ENCODE results near the gene ATP7B. TPM values are rescaled to one million over a fixed set of nuclear protein-coding genes. Genes with fewer than 3 reads are reported as not detected.

Gene ATP7B
- total RNA-seq, 2 donors from 2014 or later, result 20.4 to 29.2 TPM

GRCh38 chr13:51957377-51958216 lies 53.7 kb downstream of the ATP7B start:
- Histone ChIP-seq H3K9me3 (ENCODE audit: control insufficient read depth, low read length) (no peaks in the 10 kb centered on the region), H3K27me3 (ENCODE audit: control insufficient read depth, insufficient read depth, low read length, poor library complexity, severe bottlenecking) (no peaks in the 10 kb centered on the region), H3K4me3 (ENCODE audit: low read length) (no peak overlapping the region), H3K27ac (ENCODE audit: low read depth, low read length) (no peak overlapping the region), H3K36me3 (ENCODE audit: control insufficient read depth, insufficient read depth, low read length) (no peaks in the 10 kb centered on the region), H3K9ac (ENCODE audit: extremely low read depth, low read length, poor library complexity, severe bottlenecking) (no peak overlapping the region), H3K4me1 (ENCODE audit: control insufficient read depth, insufficient read depth, low read length) (peaks cover 5% of the 10 kb centered on the region)
- 82 to 85% methylated on average over 9 of the region's 9 CpGs for WGBS, 2 experiments (ENCODE audit: insufficient coverage in 1 of 2, insufficient read length in 1 of 2)
- no peaks in the 10 kb centered on the region for H3K9me3 Mint-ChIP-seq
- peaks cover 3% of the 10 kb centered on the region for H3K36me3 Mint-ChIP-seq (ENCODE audit: low read depth)
- H3K4me3 Mint-ChIP-seq, result no peak overlapping the region
- no peaks in the 10 kb centered on the region for H3K27me3 Mint-ChIP-seq (ENCODE audit: insufficient read depth)
- DNase-seq, result no peak
- H3K27ac Mint-ChIP-seq, result no peak overlapping the region
- TF ChIP-seq, protein P1, sequence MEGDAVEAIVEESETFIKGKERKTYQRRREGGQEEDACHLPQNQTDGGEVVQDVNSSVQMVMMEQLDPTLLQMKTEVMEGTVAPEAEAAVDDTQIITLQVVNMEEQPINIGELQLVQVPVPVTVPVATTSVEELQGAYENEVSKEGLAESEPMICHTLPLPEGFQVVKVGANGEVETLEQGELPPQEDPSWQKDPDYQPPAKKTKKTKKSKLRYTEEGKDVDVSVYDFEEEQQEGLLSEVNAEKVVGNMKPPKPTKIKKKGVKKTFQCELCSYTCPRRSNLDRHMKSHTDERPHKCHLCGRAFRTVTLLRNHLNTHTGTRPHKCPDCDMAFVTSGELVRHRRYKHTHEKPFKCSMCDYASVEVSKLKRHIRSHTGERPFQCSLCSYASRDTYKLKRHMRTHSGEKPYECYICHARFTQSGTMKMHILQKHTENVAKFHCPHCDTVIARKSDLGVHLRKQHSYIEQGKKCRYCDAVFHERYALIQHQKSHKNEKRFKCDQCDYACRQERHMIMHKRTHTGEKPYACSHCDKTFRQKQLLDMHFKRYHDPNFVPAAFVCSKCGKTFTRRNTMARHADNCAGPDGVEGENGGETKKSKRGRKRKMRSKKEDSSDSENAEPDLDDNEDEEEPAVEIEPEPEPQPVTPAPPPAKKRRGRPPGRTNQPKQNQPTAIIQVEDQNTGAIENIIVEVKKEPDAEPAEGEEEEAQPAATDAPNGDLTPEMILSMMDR (conservative IDR thresholded peaks at IDR 0.05), result no peak
- peaks cover 14% of the 10 kb centered on the region for H3K4me1 Mint-ChIP-seq

- H3K4me3 Mint-ChIP-seq, result no peak overlapping the region
- no peaks in the 10 kb centered on the region for H3K9me3 ChIP-seq (ENCODE audit: control insufficient read depth, low read length)
- no peak overlapping the region for H3K27ac Mint-ChIP-seq
- H3K9ac ChIP-seq (ENCODE audit: extremely low read depth, low read length, poor library complexity, severe bottlenecking), result no peak overlapping the region
- no peak overlapping the region for H3K4me3 ChIP-seq (ENCODE audit: low read length)
- H3K9me3 Mint-ChIP-seq, result no peaks in the 10 kb centered on the region
- H3K27me3 Mint-ChIP-seq (ENCODE audit: insufficient read depth), result no peaks in the 10 kb centered on the region
- H3K4me1 Mint-ChIP-seq, result peaks cover 14% of the 10 kb centered on the region
- H3K27ac ChIP-seq (ENCODE audit: low read depth, low read length), result no peak overlapping the region
- peaks cover 3% of the 10 kb centered on the region for H3K36me3 Mint-ChIP-seq (ENCODE audit: low read depth)
- DNase-seq, result no peak
- TF ChIP-seq, protein P1 (conservative IDR thresholded peaks at IDR 0.05), result no peak
- no peaks in the 10 kb centered on the region for H3K27me3 ChIP-seq (ENCODE audit: control insufficient read depth, insufficient read depth, low read length, poor library complexity, severe bottlenecking)
- no peaks in the 10 kb centered on the region for H3K36me3 ChIP-seq (ENCODE audit: control insufficient read depth, insufficient read depth, low read length)
- H3K4me1 ChIP-seq (ENCODE audit: control insufficient read depth, insufficient read depth, low read length), result peaks cover 5% of the 10 kb centered on the region
These were observed 54.5 kb downstream of the ATP7B start for GRCh38 chr13:51956717-51957116.

GRCh38 chr13:51955816-51956603 lies 55.2 kb downstream of the ATP7B start:
- TF ChIP-seq, protein P1 (conservative IDR thresholded peaks at IDR 0.05), result no peak
- Mint-ChIP-seq H3K4me3 (no peak overlapping the region), H3K4me1 (peaks cover 14% of the 10 kb centered on the region), H3K27me3 (ENCODE audit: insufficient read depth) (no peaks in the 10 kb centered on the region), H3K9me3 (no peaks in the 10 kb centered on the region), H3K36me3 (ENCODE audit: low read depth) (peaks cover 3% of the 10 kb centered on the region), H3K27ac (no peak overlapping the region)
- no peak for DNase-seq
- Histone ChIP-seq H3K9ac (ENCODE audit: extremely low read depth, low read length, poor library complexity, severe bottlenecking) (no peak overlapping the region), H3K4me3 (ENCODE audit: low read length) (no peak overlapping the region), H3K36me3 (ENCODE audit: control insufficient read depth, insufficient read depth, low read length) (no peaks in the 10 kb centered on the region), H3K27ac (ENCODE audit: low read depth, low read length) (no peak overlapping the region), H3K4me1 (ENCODE audit: control insufficient read depth, insufficient read depth, low read length) (peaks cover 5% of the 10 kb centered on the region), H3K9me3 (ENCODE audit: control insufficient read depth, low read length) (no peaks in the 10 kb centered on the region), H3K27me3 (ENCODE audit: control insufficient read depth, insufficient read depth, low read length, poor library complexity, severe bottlenecking) (no peaks in the 10 kb centered on the region)
- 91 to 93% methylated on average over 11 to 16 of the region's 16 CpGs for WGBS, 2 experiments (ENCODE audit: insufficient coverage in 1 of 2, insufficient read length in 1 of 2)
